ENCODE measurements around the gene TENM4.
"Not testable (repeated sequence)": the region's sequence is repeated elsewhere in the genome, so short reads cannot be mapped to it uniquely, and the experiment has no call there.

TENM4 gene

DNA sequence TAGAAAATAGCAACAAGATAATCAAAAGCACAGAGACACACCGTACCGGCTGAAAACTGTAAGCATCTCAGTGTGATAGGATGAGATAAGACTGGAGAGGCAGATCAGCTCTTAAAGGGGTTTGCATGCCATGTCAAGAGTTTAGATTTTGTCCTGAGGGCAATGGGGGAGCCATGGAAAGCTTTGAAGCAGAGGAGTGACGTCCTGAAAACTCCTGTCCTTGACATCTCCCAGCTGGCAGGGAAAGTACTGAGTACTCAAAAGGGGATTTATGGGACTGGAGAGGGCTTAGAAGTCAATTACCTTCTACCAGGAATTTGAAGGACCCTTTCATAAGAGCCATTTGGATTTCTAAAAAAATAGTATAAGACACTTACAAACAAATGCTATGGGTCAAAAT lies 445.7 kb downstream of the TENM4 start:
- DNase-seq, result no peak

DNA sequence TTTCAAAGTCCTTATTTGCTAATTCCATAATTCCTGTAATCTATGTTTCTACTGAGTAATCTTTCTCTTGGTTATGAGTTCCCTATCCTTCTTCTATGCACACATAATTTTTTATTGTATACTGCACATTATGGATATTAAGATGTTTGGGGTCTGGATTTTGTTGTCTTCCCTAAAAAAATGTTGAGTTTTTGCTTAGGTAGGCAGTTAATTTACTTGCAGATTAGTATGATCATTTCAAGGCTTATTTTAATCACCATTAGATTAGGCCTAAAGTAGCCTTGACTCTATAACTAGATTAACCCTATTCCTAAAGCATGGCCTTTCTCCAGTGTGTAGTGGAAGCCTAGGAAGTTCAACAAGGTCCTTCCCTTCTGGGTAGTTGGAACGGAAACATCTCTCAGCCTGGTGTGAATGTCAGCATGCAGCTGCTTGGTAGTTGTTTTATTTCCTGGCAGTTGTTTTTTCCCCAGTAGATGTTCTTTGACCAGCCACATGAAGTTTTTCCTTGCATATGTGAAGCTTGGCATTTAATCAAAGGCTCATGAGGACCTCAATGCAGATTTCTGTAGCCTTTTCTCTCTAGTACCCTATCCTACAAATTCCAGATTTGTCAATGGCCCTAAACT lies 446.9 kb downstream of the TENM4 start:
- no peak for DNase-seq

DNA sequence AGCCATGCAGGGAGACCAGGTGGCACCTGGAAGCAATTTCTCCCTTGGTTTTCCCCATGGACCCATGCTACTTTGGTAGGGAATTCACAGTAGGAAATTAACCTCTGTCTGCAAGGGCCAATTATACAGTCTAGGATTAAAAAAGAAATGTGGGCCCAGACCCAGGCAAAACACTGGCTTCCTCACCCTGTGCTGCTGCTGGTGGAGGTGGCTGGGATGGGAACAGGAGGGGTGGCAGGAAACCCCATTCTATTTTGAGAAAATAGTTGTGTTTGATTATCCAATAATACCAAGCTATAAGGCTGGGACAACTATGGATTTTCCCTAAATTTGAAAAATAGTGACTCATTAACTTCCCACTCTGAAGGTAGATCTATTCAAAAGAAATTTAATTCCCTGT lies 449.1 kb downstream of the TENM4 start:
- DNase-seq, result no peak

DNA sequence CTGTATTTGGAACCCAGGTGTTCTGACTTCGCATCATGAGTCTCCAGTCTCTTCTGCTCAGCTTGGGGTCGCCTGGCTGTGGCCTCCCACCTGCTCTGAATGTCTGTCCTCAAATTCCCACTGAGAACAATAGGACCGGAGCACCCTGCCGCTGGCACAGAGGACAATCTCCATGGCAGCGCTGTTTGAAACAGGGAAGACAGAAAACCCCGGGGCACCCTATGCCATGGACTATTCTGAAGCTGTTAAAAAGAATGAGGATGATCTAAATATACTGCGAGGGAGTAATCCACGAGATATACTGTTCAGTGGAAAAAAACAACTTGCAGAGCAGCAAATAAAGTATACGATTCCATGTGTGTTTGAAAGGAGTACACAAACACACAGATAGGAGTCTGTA lies 450.6 kb downstream of the TENM4 start:
- no peak for DNase-seq

DNA sequence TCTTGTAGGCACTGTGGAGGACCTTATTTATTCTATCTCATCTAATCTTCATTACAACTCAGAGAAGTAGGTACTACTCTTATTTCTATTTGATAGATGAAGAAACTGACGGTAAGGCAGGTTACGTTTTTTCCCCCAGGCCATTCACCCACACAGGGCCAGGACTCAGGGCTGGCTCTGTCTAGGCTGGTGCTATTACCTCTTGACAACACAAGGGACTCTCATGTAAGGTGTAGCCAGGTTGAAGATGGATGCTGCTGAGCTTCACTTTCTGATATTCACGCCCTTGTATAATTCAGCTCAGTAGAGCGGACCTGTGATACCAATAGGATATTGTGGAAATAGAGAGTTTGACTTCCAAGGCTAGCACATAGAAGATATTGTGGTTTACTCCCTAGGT lies 453.1 kb downstream of the TENM4 start:
- no peak for DNase-seq

DNA sequence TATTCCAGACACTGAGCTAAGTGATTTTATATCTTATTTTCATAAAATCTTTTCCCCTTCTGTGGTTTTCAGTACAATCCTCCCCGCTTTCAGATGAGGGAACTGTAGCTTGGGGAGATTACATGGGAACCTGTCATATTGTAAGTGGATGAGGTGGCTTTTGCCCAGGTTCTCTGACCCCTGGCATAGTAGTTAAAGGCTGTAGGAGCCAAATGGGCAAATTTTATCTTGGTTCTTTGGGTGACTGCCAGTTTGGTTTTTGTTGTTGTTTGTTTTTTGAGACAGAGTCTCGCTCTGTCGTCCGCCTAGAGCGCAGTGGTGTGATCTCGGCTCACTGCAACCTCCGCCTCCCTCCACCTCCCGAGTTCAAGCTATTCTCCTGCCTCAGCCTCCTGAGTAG lies 454.5 kb downstream of the TENM4 start:
- DNase-seq, result no peak

DNA sequence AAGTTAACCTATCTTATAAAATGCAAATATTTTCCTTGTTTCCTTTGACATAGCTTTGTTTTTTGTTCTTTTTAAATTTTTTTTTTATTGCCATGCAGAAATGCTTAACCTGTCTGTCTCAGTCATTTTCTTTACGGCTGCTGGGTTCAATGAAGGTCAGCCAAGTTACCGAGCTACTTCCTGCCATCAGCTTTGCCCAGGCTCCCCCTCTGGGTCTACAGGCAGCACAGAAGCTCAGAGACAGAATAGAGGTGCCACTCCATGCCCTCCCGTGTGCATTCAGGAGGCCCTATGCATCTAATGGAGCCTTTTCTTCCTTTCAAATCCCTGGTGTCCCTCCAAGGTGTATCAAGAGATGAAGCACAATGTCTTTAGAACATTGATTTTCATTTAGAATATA lies 455.2 kb downstream of the TENM4 start:
- DNase-seq, result no peak

DNA sequence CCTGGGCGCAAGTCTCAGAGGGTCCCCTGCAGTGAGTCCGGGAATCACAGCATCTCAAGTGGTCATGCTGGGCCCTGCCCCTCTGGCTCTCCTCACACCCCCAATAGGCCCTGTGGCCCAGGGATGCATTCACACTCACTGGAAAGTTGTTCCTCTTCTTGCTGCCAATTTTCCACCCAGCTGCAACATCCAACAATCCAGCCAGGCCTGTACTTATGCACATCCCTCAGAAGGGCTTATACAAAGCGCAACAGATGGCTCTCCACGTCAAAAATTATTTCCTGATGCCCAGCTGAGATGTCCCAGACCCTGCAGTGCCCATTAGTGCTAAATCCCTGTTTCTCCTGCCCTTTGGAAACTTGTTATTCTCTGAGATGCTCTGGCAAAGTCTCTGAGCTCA lies 458.4 kb downstream of the TENM4 start:
- no peak for DNase-seq

DNA sequence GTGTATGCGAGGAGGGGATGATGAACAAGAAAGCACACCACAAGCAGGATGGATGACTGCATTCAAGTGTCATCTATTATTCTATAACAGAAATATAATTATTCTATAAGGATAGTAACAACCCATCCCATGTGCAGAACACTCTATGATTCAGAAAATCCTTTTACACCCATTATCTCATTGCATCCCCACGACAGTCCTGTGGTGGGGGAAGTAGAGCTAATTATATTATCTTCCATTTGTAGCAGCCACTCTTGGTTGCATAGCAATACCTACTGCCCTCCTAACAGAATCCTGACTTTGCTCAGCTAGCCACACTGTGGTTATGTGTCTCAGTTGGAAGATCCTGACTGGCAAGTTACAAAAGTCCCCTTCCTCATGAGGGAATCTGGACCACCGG lies 459.7 kb downstream of the TENM4 start:
- DNase-seq, result no peak

DNA sequence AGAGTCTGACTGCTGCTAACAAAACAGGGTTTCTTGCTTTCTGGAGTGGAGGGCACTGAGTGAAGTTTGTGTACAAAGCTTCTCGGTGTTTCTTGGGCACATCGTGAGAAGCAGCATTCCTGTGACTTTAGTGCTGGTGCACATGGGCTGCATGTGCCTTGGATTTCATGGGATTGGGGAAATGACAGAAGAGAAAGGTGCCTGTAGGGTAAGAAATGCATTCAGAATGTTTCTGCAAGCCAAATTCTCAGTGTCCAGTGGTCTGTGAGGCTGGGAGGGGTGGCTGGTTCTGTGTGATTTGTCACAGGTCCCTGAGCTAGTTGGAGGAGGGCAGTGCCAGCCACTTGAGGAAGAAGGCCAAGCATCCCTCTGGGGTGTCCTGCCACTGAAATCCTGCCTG lies 462.0 kb downstream of the TENM4 start:
- DNase-seq, result no peak

DNA sequence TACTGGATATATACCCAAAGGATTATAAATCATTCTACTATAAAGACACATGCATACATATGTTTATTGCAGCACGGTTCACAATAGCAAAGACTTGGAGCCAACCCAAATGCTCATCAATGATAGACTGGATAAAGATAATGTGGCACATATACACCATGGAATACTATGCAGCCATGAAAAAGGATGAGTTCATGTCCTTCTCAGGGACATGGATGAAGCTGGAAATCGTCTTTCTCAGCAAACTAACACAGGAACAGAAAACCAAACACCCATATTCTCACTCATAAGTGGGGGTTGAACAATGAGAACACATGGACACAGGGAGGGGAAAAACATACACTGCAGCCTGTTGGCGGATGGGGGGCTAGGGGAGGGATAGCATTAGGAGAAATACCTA lies 463.0 kb downstream of the TENM4 start:
- DNase-seq, result not testable (repeated sequence)

DNA sequence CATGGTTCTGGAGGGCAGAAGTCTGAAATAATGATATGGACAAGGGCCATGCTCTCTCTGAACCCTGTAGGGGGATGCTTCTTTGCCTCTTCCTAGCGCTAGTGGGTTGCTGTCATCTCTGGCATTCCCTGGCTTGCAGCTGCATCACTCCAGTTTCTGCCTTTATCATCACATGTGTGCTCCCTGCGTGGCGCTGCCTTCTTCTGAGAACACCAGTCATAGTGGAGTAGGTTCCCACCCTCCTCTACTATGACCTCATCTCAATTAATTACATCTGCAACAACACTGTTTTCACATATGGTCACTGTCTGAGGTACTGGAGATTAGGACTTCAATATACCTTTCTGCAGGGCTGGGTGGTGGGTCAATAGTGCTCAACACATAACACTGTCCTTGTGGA lies 463.8 kb downstream of the TENM4 start:
- DNase-seq, result no peak

DNA sequence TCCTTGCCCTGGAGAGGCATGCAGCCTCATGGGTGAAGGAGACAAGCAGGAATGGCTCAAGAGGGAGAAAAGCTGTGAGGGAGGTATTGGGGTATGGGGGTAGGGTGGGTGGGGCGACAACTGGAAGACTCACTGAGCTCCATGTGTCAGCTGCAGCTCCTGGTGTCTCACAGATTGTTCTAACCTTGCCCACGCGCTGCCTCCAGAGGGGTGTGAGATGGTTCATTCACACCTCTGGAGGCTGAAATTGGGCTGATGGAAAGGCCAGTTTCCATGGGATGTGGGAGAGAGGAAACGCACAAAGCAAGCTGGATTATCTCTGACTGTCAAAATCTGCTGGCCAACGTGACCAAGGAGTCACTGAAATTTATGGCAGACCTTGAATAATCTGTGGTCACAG lies 465.7 kb downstream of the TENM4 start:
- no peak for DNase-seq

DNA sequence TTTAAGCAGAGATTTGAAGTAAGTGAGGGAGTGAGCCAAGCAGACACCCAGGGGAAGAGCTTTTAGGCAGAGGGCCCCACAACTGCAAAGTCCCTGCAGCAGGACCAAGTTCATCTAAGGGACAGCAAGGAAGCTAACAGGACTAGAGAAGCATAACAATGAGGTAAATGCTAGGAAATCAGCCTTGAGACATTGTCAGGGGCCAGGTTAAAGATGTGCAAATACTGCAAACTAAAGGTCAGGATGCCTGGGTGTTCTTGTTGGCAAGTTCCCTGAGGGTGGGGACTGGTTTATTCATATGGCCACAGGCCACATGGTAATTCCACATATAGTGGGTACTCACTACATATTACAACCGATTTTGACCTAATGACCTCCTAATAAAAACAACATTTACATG lies 467.0 kb downstream of the TENM4 start:
- DNase-seq, result no peak

DNA sequence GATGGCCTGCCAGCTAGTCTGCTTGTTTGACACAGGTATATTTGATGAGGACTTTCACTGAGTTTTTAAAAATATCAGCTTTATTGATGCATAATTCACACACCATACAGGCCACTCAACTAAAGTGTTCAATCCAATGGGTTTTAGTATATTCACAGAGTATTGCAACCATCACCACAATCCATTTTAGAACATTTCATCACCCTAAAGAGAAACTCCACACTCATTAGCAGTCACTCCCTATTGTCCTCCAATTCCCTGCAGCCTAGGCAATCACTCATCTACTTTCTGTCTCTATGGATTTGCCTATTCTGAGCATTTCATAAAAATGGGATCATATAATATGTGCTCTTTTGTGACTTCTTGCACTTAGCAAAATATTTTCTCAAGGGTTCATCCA lies 468.2 kb downstream of the TENM4 start:
- no peak for DNase-seq

DNA sequence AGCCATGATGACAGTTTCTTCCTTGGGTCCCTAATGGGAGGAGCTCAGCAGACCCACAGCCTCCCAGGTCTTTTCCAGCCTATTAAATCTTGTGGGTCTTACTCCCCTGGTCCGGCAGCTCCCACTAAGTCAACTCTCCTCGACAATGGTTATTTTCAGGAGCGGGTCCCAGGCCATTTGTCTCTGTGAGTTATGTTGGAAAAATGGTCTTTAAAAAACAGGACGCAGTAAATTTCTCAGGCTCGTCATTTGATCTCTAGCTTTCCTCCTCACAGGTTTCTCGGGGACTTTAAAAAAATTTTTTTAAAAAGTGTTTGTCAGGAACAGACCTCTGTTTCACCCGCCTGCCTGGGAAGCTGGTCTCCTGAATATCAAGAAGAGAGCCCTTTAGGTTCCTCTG lies 468.7 kb downstream of the TENM4 start:
- no peak for DNase-seq

DNA sequence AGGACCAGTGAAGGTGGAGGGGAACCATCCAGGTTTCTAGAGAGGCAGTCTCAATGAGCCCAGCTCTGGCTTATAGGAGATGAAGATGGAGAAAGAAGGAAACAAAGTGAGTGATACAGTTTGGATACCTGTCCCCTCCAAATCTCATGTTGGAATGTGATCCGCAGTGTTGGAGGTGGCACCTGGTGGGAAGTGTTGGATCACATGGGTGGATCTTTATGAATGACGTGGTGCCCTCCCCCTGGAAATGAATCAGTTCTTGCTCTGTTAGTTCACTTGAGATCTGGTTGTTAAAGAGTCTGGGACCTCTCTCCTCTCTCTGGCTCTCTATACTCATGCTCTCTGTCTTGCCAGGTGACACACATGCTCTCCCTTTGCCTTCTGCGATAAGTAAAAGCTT lies 473.0 kb downstream of the TENM4 start:
- DNase-seq, result no peak

DNA sequence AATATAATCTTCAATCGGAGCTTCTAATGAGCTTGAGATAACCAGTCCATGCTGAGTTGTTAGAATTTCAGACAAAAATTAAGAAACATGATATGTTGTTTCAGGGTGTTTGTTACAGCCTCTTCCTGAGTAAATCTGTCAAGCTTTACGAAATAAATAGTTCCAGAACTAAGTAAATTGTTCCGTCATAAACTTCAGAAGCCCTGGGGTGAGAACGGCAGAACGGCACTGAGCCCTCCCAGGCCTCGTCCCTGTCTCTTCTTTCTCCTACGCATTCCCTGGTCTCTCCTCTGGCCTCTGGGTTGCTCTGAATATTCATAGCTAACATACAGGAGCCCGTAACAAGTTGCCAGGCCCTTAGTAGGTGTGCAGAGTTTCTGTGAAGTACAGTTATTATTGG lies 475.4 kb downstream of the TENM4 start:
- DNase-seq, result no peak

DNA sequence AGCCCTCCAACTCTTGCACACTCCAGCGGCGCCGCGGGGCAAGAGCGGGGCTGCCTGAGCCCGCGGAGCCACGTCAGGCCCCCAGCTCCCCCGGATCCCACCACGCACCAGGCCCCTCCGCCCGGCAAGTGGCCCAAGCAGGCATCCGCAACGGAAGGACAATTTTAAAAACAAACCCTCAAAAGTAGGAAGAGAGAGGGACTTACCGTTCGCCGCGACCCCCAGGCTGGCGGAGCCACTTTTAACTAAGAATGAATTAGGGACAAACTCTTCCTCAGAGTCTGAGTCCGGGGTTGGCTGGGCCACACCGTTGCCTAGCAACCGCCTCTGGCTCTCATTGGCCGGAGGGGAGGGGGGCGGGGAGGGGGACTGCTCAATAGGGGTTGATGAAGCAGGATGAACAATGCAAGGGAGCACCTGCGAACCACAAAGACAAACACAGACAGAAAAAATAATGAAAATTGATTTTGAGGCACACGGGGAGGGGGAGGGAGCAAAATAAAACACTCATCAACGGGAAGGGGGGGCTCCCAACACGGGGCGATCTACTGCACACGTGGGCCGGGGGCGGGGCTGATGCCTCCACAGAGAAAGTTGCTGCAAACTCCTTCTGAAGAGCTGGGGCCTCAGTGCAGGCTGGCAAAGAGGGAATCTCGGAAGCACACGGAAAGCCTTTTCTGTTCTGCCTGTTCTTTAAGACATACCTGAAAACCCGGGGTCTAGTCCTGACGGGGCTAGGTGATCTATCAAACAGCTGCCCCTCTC lies 478.7 kb downstream of the TENM4 start:
- peak; percentile 23 for DNase-seq

DNA sequence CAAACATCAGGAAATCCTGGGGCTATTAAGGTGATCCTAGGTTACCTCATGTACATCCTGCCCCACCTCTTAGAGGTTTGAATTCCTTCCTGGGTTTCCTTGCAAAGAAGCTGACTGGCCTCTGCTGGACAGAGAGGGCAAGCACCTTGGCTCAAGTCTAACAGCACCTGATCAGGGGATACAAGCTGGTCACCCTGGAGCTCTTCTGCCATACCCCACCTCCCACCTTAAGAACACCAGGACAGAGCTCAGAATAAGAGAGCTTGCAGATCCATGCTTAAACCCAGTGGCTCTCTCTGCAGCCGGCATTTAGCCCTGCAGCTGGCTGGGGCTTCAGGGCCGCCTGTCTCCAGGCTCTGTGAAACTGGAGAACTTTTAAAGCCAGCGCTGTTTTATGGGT lies 479.6 kb downstream of the TENM4 start:
- no peak for DNase-seq

DNA sequence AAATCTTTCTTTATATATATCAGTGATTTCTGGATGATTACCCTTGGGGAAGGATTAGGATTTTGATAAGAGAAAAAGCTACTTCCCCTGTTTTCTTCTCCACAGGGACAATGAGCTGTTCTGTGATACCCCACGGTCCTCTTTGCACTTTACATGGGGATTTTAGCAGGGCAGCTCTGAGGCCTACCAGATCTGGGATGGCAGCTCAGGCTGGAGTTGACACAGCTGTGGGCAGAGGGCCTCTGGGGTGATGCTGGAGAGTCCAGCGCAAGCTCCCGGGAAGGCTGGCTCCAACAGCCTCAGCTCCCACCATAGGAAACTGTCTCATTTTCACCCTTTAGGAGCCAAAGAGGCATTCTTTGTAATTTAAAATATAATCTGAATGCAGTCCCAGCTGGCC lies 482.4 kb downstream of the TENM4 start:
- no peak for DNase-seq

DNA sequence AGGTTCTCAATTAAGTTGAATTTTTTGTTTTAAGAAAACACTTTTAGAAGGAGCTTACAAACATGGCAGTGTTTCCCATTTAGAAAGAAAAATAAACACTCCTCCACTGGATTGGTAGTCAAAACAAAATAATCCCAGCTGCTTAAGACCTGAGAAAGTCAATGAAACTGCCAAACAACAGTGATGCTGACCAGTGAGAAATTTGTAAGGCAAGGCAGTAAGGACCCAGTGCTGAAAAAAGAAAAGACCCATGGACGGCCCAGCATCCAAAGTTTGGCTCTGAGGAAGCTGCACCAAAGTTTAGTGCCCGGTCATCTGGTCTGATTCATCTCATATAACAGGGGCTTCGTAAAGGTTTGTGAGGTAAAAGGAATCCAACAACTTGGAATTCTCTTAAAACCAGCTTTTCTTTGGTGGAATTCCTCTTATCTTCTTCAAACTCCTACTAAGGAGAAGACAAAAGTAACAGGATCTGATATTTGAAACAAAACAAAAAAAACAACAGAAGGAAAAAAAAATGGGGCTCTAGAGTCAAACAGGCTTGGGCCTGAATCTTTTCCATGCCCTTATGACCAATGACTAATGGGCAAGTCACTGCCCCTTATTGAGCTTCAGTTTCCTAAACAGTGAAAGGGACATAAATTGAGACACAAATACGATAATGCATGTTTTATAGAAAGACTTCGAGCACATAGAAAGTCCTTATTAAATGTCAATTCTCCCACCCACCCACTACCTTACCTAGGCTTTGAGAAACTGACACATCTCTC lies 483.2 kb downstream of the TENM4 start:
- DNase-seq, result no peak

DNA sequence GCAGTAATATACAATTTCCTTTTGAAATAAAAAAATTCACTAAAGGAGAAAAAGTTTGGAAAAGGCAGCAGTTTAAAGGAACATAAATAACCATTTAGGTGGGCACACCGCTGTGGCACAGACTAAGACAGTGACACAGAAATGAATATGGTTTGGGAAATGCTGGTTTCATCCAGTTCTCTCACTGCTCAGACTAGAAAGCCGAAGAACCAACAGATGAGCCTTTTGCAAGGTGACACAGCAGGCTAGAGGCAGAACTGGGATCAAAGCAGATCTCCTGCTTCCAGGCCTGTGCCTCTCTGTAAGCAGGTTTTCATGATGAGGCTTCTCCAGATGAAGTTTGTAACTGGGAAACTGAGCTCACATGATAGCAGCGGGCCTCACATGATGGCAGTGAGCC lies 486.1 kb downstream of the TENM4 start:
- DNase-seq, result no peak

DNA sequence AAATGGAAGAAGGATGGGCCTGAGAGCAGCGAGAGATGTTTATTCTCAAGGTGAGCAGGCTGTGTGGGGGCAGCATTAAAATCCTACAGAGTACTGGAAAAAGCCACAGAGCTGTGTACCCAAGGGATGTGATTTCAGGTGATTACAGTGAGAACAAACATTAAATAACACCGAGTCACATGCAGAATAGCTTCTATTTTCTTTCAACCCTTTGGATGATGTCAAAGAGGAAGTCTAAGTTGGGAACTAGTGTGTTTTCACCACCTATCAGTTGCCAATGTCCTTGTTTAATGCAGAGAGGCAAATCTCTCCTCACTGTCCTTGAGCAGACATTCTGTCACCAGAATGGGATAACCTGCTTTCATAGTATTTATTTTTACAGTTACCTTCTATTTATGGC lies 486.6 kb downstream of the TENM4 start:
- DNase-seq, result no peak

All from stimulated activated CD4-positive, alpha-beta T cell treated with anti-CD3 and anti-CD28 coated beads, Interleukin-15, amount 100 ng/mL, for 24 hours (primary cell).